Suppressor macrophage (primary cell): ENCODE data around the gene ADAMTS9.
A peak's percentile ranks its signal among the peaks of the same experiment; 100 is the strongest.

ENCODE experiments used
- DNase-seq, 4 experiments: peaks; one replicate each; pipeline ENCODE4 v3.0.0-alpha.2; 2020 to 2022

The ADAMTS9 gene

DNA sequence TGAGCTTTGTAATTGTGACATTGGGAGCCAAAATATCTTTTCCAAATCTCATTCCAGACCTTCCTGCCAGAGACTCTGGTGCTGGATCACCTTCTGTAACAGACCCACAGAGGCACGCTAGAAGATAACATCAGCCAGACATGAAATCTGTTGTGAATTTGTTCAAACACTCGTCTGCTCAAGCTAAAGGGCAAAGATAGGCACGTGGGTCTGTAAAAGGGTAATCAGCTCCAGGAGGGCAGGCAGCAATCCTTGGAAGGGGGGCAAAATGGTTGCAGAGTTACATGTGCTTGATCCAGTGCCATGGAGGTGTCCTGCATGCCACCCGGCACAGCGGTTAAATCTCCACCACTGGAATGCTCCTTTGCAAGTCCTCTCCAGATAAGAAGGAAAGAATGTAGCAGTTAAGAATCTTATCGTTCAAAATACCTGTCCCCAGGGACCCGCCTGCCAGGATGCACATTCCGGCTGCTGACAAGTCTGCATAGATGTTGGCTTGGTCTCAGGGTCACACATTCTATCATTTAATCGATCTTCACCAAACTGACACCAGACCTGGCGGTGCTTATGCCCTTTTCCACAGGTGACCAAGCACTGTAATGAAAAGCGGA lies 74.8 kb downstream of the ADAMTS9 start:
- DNase-seq: no peak

DNA sequence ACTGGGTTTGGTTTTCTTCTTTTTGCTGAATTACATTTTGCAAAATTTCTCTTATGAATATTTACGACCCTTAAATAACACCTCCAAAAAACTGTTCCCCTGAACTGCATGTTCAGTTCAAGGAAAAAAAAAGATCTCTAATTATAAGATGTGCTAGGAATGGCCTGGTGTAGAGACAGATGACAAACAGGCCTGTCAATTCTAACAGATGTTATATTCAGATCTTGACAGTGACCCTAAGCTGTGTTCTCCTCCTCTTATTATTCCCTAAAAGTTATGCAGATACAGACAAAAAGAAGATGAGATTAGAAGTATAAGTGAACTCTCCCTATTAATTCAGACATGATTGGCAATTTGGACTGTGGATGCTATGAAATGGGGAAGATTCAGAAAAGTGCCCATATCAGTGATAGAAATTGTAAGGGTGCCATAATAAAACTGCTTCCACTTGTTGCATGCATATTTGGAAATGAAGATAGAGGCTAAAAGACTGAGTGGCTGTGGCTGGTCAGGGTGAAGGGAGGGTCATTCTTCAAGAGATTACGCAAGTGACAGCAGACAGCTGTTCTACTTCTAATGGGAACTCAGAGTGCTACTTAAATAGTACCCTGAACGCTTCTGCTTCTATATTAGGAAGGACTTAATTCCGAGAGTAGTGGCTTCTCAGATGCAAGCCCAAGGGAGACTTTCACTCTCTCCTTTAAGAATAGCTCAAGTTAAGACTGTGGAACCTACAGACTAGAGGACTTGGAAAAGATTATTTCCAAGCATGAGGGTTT lies 75.5 kb downstream of the ADAMTS9 start:
- DNase-seq: no peak

DNA sequence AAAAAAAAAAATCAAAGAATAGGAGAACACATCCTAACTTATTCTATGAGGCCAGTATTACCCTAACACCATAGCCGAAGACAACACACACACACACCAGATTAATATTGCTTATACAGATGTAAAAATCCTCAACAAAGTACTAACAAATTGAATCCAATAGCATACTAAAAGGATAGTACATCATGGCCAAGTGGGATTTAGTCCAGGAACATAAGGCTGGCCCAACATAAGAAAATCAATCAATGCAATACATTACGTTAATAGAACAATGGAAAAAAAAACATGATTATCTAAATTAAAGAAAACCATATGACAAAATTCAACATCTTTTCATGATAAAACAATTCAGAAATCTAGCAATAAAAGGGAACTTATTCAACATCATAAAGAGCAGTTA lies 79.1 kb downstream of the ADAMTS9 start:
- no peak for DNase-seq

DNA sequence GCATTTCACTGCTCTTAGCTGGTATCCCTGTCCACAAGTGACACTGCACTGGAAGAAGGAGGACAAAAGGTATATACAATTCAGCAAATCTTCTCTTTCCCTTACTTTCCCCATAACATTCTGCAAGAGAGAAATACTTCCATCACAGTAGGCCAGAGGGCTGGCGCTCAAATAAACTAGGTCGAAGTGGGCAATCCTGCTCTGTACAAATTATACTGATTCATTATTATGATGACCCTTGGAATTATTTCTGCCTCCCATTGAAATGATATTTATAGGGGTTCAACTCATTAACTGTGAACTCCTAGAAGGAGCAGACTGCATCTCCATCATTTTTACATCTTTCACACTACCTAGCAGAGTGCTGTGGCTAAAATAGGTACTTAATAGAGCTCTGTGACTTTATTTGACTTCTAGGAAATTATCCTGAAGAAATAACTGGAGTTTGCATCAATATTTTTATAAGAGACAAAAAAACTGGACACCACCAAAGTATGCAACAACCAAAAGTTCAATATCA lies 80.7 kb downstream of the ADAMTS9 start:
- no peak for DNase-seq

DNA sequence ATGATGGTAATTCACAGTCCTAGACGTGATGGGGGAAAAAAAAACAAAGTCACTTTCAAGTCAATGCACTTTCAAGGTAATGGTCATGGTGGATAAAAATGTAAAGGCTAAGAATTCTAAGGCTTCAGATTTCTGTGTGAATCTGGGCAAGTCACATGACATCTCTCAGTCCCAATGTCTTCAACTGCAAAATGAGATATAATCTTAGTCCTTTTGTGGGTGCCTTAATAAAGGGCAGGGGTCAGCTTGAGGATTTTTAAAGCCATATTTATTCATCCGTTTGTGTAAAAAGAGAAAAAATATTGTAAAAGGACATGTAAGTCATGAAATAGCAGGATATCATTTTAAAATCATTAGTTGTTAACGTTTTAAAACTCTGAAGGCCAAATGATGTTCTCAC lies 83.5 kb downstream of the ADAMTS9 start:
- no peak for DNase-seq

DNA sequence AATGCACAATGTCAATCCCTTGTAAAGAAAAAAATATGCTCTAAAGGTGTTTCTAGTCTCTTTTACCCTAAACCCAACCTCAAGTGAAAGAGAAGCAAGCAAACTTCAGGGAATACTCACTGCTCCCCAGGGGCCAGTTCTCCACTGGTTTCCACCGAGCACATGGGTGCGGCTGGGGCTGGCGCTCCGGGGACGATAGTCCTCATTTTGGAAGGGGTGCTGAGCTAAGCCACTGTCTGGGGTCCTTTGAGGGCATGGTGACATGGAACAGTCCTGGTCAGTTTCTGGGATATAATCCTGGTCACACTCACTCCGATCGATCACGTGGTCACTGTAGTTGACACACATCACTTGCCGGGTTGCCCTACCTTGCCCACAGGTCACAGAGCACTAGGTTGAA lies 86.0 kb downstream of the ADAMTS9 start:
- no peak for DNase-seq

DNA sequence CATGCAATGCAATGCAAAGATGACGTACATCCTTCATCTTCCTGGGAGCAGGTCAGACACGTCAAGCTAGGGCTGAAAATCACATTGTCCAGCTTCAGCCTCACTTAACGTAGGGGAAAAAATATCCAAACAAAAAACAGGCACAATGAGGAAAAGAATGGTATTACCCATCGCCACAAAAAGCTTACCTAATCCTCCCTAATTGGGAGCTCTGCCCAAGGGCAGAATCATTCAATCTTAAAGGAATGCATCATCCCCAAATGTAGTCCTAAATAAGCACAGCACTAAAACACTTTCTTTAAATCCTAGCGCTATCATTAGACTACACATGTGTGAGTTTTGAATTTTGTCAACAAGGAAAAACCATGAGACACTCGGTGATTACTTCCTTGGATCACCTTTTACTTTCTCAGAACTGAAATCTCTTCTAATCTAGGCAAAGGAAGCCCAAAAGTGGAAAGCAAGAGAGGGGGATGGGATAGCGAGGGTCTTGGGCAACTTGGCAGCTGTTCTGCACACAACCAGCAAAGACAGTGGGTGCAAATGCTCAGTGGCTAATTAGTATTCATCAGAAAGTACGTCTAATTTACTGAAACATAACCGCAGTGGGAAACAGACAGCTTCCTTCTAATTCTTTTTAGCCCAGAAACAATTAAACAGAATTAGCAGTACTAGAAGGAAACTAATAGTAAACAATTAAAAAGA lies 87.4 kb downstream of the ADAMTS9 start:
- DNase-seq: no peak

DNA sequence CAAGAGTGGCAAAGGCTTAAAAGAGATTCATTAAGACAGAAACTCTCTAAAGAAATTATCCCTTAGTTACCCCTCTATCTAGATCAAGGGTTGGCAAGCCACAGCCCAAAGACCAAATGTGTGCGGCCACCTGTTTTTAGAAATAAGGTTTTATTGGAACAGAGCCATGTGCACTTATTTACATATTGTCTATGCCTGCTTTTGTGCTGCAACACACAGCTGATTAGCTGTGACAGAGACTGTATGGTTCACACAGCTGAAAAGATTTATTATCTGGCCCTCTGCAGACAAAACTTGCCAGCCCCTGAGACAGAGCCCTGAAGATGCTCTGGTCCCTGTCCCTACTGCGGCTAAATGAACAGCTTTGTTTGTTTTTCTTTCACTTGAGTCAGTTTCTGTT lies 88.1 kb downstream of the ADAMTS9 start:
- no peak for DNase-seq

DNA sequence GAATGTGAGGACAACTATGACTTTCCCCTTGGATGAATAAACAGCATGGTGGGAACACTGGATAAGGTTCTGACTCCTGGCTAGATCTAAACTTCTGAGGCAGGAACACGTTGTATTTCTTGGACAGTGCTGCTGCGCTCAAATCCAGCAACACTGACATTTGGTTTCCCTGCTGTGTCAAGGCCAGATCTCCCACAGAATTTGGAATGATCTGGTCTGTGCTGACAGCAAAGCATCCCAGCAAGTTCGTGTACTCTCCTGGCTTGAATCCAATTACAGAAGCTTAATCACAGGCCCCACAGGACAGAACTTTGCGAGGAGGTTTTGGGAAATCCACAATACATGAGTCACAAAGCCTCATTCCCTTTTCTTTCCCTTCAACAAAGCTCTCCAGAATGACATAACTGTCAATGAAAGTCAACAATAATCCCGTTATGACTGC lies 92.5 kb downstream of the ADAMTS9 start:
- DNase-seq: no peak

DNA sequence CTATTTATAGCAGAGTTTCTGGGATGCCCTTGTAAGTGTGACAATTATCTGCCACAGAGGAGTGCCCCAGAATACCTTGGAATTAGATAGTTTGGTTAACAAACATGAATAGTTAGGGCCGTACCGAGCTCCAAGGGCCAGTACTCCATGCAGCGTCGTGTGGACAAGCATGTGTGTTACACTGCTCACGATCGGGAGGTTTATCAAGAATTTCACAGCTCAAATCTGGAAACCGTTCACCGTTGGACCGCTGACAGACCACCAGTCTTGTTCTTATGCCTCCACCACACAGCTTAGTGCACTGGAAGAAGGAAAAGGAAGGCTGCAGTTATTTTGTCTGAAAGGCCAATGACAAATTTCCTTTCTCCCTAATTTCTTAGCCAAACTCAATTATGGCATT lies 93.7 kb downstream of the ADAMTS9 start:
- no peak for DNase-seq

DNA sequence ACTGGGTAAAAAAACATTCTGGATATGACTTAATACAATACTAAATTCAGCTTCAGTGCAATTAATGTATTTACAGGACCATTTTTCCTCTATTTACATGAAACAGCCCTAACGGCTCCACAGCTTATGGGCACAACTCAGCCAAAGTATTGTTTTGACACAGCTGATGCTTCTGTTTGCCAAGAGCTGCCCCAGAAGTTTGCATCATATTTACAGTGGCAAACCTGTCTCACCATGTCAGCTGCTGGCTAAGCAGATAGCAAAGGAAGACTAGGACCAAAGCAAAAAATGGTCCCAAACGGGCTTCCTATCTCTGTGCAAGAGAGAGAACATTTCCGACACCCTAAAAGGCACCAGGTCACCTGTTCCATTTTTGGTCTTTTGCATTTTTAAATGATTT lies 94.5 kb downstream of the ADAMTS9 start:
- DNase-seq: no peak

DNA sequence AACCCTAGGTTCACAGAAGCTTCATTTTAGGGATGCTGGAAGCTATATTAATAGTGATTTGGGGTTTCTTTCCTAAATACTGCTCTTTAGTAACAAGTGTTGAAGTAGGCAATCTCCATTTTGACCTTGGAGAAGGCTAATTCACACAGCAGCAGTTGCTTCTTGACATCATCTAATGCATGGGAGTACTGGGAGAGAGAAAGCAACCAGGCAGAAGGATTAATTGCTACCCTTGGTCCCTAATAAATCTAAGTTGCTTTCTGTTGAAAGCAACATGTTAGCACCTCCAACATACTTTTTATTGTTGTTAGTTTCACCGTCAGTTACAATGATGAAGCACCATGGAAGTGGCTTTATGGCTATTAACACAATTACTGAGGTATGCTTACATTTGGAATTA lies 96.2 kb downstream of the ADAMTS9 start:
- no peak for DNase-seq

DNA sequence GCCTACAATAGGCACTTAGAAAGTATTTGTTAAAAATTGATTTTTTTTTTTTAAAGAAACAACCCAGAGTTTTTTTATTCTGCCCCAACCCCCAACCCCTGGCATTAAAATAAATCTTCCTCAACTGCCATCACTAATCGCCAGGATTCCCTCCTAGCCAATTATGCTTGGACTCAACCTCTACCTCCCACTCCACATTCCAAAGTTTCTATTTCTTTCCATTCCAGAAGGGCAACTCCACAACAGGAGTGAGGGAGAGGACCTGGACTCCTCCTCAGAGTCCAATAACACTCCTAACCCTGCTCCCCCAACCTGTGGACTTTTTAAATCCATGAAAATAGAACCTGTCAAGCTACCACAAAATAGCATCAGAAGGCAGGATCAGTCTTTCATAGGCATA lies 99.4 kb downstream of the ADAMTS9 start:
- DNase-seq: no peak

DNA sequence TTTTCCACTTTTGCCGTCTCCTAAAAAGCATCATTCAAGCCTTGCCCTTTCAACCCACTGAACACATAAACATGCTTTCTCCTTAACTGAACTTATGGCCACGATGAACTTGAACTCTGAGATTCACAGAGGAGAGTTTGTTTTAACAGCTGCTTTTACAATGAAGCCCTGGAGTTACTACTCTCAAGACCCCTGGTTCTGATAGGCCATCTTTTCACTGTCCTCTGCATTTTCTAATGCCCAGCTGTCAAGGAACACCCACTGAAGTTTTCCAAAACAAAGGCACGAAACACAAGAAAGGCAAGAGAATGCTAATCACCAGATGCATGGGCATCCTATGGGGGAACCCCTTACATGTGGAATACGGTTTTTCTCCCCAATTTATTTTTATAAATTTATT lies 100.8 kb downstream of the ADAMTS9 start:
- no peak for DNase-seq

DNA sequence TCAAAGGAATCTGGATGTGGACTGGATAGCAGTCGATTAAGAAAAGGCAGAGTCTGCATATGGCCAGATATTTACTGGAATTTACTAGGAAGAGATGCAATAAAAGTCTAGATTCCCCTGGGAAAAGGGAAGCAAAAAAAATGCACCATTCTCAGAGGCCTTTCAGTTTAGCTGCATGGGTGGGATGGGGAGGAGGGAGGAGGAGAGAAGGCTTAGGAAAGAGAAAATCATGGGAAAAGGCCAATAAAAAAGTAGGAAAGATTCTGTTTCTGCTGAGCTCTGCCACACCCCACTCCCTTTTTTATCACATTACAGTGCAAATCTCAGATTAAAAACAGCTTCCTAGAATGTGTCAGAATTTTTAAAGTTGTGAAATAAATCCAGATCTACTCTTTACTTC lies 103.6 kb downstream of the ADAMTS9 start:
- DNase-seq: no peak

DNA sequence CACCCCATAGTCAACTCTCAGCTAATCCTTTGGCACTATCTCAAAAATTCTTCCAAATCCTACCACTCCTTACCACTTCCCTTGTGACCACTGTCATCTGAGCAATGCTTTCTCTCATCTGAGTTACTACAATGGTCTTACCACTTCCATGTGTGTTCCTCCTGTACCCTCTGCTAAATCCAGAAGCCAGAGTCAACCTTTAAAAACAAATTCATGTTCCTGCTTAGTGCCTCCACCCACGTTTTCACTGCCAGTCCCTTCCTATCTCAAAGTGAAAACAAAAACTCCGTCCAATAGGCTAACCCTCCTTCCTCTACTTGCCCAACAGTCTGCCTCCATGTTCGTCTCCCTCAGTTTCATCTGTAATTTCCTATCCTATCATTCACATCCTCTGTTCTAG lies 109.0 kb downstream of the ADAMTS9 start:
- DNase-seq: no peak

DNA sequence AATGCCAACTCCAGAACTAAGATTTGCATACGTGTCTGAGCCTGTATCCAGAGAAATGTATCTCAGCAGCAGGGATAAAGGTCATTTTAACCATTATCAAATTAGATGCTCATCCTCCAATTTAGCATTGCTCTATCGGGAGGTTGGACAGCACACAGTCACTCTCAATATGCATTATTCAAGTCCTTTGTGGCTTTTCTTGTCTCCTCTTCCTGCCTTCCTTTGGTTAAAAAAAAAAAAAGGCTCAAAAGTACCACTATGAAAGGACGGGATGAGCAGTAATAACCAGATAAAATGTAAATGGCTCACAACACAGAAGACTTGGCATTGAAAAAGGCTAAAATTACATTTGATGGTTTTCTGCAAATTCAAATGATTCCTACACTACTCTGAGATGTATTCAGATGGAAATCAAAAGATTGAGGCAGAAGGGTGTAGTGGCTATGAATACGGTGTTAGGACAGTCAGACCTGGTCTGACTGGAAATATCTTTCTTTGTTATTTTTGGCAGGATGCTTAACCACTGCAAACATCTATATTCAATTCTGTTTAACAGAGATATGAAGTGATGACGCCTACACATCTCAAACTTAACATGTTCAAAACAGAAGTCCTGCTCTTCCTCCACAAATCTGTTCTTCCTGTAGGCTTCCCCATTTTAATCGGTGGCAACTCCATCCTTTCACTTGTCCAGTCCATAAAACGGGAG lies 109.6 kb downstream of the ADAMTS9 start:
- no peak for DNase-seq

DNA sequence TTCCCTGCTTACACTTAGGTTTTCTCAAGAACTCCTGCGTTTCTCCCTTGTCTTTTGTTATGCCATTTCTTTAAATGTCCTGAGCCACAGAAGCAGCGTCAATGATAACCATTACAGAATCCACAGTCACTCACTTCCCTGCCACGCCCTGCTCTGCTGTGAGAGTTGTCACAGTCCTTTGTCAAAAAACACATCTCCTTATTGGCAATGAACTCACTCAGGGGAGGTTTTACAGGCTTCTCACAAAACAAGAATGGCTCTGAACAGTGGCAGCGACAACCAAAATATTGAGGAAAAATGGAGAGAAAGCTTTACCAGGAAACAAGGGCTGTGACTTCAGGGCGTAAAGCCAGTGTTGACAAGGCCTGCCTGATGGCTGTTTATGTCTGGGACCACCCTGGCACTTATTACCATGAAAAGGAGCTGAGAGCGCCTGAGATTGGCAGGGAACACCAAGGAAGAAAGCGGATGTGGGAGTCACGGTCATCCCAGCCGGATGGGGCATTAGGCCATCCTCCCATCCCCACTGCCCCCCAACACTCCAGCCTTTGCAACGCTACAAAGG lies 111.5 kb downstream of the ADAMTS9 start:
- no peak for DNase-seq

DNA sequence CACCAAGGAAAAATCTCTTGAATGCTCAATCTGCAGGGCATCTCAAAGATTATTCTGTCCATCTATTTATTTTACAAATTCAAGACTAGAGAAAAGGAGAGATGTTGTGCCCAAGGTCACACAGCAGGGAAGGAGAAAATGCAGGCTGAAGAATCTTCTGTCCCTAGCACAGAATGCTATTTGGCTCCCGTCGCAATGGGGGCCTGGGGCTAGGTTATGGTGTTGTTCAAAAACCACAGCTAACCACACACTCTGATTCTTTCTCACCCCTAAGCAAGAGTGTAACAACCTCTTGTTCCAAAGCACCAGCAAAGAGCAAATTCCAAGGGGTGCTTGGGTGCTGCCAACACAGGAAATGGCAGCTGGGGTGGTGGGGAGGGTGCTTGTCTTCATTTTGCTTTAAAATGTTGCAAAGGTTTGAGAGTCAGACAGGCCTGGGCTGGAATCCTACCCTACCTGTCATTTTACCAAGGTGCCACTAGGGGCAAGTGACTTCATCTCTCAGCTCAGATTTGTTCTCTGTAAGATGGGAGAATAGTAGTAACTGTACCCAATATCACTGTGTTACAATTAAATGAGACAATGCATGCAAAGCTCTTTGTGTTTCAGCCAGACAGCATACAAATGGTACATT lies 112.5 kb downstream of the ADAMTS9 start:
- DNase-seq: peak in 1 of 4 experiments; percentile 1

DNA sequence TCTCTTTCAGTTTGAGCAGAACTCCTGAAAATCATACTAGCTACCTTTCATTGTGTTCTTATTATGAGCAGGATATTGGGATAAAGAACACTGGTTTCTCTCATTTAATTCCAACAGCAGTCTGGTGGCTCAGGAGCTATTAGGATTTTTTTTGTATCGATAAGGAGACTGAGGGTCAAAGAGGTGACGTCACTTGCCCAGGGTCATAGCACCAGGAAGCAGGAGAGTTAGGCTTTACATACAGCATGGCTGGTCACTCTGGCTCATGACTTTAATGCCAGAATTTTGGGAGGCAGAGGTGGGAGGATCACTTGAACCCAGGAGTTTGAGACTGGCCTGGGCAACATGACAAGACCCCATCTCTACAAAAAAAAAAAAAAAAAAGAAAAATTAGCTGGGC lies 113.6 kb downstream of the ADAMTS9 start:
- no peak for DNase-seq

DNA sequence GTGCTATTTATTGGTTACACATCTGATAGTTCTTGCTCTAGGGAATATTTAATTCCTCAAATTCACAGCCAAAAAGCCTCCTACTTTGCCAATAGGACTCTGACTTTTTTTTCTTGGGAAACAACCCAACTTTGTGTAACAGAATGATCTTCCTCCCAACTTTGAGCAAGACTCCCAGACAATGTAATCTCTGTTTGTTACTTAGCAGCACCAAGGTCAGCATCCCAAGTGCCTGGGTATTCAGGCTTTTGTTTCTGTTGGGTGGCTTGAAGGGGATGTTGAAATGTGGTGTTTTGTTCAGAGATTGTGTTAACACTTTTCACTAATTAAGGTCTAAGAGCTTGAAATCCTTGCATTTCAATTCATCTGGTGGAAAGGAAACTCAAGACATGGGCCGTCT lies 115.8 kb downstream of the ADAMTS9 start:
- no peak for DNase-seq

DNA sequence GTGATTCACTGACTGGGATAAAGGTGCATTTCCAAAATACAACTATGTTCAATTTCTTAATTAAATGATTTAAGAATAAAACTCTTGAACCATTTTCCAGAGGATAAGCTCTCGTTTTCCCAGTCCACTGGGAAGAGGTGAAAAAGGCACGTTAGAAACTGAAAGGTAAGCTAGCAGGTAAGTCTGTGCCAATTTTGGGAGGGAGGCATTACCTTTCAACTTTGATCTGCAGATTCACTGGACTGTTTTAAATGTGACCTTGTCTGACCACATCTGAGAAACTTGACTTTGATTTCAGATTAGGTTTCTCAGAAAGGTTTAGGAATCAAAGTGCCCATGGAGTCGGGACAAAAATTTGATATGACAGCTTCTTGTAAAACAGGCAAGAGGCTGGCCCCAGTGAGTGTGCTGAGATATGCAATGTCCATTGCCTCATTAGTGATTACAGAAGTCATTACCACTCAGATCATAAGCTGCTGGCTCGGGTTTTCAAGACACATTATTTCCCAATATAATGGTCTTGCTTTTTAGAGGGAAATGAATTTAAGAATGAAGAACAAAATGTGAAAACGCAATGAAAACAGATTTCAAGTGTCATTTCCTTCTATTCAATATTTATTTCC lies 118.8 kb downstream of the ADAMTS9 start:
- no peak for DNase-seq
